IgD-negative memory B cell (primary cell): ENCODE results near the gene ARMC12. TPM values are rescaled to one million over a fixed set of nuclear protein-coding genes. Genes with fewer than 3 reads are reported as not detected.
A peak's percentile ranks its signal among the peaks of the same experiment; 100 is the strongest.
"Not testable (repeated sequence)": the region's sequence is repeated elsewhere in the genome, so short reads cannot be mapped to it uniquely, and the experiment has no call there.

ENCODE experiments used
- H3K27ac Mint-ChIP-seq, 3 donors: one replicate each; pipeline ENCODE4 v1.8.0; 2020 to 2022; ENCODE audit warnings: mild to moderate bottlenecking in 3 of 3, mixed read lengths in 3 of 3, moderate library complexity in 1 of 3
- H3K27me3 Mint-ChIP-seq: one replicate; pipeline ENCODE4 v1.8.0; 2021; ENCODE audit warnings: mixed read lengths
- H3K36me3 Mint-ChIP-seq: one replicate; pipeline ENCODE4 v1.8.0; 2020; ENCODE audit warnings: mild to moderate bottlenecking, mixed read lengths
- H3K4me1 Mint-ChIP-seq, 3 donors: one replicate each; pipeline ENCODE4 v1.8.0; 2020 to 2022; ENCODE audit warnings: mixed read lengths in 3 of 3, mild to moderate bottlenecking in 1 of 3
- H3K4me3 Mint-ChIP-seq, 4 donors: one replicate each; pipeline ENCODE4 v1.8.0; 2020 to 2022; ENCODE audit warnings: mild to moderate bottlenecking in 4 of 4, mixed read lengths in 4 of 4, moderate library complexity in 3 of 4
- H3K9me3 Mint-ChIP-seq, 3 donors: one replicate each; pipeline ENCODE4 v1.8.0; 2020 to 2021; ENCODE audit warnings: mixed read lengths in 3 of 3, mild to moderate bottlenecking in 1 of 3
- polyA plus RNA-seq: library from polyadenylated mRNA; unstranded; fragments of 300-500 nt; fragmentation: Illumina TruSeq; gene quantifications from one replicate; pipeline ENCODE4 v1.2.3, GENCODE V29; 2021

ARMC12 gene
- polyA plus RNA-seq, 1 donor from 2014 or later, result 0.39 TPM

DNA sequence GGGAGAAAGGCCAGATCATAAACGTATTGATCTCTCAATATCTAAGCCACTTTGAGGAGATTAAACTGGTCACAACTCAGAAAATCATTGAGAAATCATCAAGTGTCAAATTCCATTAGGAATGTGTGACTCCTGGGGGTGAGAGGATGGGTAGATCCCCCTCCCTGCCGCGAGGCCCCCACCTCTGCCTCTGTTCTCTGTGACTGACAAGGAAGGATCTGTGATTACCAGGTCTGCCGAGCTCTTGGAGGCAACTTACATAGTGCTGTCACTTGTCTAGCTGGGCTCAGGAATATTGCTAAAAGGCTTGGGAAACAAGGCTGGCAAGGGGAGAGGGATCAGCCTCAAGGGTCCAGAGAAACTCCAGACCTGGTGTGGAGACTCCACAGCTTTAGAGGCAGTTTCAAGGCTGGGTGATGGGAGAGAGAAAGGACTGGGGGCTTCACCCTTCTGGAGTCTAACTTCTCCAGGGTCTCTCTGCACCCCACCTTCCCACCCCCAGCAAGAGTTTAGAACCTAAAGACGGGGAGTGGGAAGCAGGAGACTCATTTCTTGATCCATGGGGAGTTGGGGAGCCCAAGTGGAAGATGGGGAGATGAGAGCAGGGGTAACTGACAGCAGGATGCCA is 11.6 kb upstream of the ARMC12 start:
- H3K27me3 Mint-ChIP-seq, result peaks cover 3% of the 10 kb centered on the region
- H3K4me1 Mint-ChIP-seq, result peaks cover 30 to 39% (median 31%) of the 10 kb centered on the region in 3 donors
- H3K36me3 Mint-ChIP-seq, result peaks cover 3% of the 10 kb centered on the region
- H3K9me3 Mint-ChIP-seq, result no peaks in the 10 kb centered on the region
- H3K27ac Mint-ChIP-seq, result peak overlapping the region in 1 of 3 donors; percentile 47
- H3K4me3 Mint-ChIP-seq, result peak overlapping the region in 1 of 4 donors; percentile 31

DNA sequence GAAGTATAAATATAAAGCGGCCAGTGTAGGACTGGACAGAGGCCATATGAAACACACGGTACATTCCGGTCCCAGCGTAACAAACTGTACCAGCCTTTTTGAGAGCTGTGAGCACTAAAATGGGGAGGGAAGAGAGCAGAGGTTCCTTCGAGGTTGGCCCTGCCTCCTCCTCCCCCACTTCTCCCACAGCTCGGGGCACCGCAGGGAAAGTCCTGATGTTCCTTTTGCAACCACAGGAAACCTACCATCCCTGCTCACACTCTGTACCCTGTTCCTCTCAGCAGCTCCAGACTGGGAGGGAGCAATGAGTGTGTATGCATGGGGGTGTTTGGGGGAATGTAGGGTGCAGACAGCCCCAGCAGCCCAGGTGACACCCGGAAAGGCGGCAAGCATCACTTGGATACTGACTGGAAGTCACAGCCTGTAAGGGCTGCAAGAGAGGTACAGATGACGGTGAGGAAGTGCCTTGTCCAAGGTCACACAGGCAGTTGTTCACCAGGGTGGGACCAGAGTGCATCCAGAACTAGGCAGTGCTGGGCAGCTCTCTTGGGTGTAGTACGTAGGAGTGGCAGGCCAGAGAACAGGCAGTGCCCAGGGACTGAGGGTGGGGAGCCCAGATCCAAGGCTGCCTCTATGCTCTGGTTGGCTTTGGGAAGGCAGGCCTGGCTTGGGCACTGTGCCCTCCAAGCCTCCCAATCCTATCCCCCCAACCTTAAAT is 11.0 kb upstream of the ARMC12 start:
- Mint-ChIP-seq H3K9me3 (no peaks in the 10 kb centered on the region), H3K4me3 (peak overlapping the region in 3 of 4 donors; percentile 57 to 85 (median 66)), H3K27ac (peak overlapping the region in 1 of 3 donors; percentile 47)

GRCh38 chr6:35727231-35727934 is 9.4 kb upstream of the ARMC12 start:
- Mint-ChIP-seq H3K27ac (peak overlapping the region in 2 of 3 donors; percentile 95), H3K27me3 (peaks cover 3% of the 10 kb centered on the region), H3K9me3 (no peaks in the 10 kb centered on the region), H3K36me3 (no peaks in the 10 kb centered on the region), H3K4me1 (peaks cover 27 to 37% (median 32%) of the 10 kb centered on the region in 3 donors), H3K4me3 (peak overlapping the region; percentile 57 to 87 (median 78))

More for the DNA sequence above, 11.0 kb upstream of the ARMC12 start:
- Mint-ChIP-seq H3K36me3 (peaks cover 3% of the 10 kb centered on the region), H3K4me1 (peaks cover 24 to 34% (median 25%) of the 10 kb centered on the region in 3 donors), H3K27me3 (peaks cover 3% of the 10 kb centered on the region)

DNA sequence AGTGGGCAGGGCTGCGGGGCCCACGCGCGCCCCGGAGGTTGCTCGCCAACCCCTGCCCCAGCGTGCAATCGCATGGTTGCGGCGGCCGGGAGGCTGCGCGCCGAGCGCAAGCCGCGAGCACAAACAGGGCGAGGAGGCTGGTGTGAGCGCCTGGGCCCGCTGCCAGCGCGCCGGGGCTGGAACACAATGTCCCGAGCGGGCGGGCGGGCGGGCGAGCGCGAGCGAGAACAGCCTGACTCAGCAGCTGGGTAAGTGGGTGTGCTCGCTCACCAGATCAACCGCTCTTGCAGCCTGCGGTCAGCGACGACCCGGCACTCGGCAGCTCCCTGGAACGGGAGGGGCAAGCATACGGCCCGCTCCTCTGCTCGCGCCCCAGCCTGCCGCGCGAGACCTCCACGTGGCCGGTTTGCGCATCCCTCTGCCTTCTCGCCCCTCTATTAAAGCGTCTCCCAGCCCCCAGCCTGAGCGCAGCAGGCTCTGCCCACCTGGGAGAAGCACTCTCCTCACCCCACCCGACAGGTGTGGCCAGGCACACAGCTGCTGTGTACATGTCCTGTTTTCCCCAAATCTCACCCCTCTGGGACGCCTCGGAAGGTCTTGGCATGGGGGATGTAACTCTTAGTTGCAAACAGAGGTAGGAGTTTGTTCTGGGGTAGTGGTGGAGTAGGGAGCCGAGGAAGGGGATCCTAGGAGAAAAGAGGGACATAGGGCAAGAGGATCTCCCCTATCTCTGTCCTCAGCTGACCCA is 8.7 kb upstream of the ARMC12 start:
- Mint-ChIP-seq H3K4me1 (peaks cover 31 to 41% (median 36%) of the 10 kb centered on the region in 3 donors), H3K27me3 (peaks cover 3% of the 10 kb centered on the region), H3K27ac (peak overlapping the region in 2 of 3 donors; percentile 81 to 95), H3K4me3 (peak overlapping the region; percentile 57 to 94 (median 87)), H3K36me3 (no peaks in the 10 kb centered on the region), H3K9me3 (no peaks in the 10 kb centered on the region)

DNA sequence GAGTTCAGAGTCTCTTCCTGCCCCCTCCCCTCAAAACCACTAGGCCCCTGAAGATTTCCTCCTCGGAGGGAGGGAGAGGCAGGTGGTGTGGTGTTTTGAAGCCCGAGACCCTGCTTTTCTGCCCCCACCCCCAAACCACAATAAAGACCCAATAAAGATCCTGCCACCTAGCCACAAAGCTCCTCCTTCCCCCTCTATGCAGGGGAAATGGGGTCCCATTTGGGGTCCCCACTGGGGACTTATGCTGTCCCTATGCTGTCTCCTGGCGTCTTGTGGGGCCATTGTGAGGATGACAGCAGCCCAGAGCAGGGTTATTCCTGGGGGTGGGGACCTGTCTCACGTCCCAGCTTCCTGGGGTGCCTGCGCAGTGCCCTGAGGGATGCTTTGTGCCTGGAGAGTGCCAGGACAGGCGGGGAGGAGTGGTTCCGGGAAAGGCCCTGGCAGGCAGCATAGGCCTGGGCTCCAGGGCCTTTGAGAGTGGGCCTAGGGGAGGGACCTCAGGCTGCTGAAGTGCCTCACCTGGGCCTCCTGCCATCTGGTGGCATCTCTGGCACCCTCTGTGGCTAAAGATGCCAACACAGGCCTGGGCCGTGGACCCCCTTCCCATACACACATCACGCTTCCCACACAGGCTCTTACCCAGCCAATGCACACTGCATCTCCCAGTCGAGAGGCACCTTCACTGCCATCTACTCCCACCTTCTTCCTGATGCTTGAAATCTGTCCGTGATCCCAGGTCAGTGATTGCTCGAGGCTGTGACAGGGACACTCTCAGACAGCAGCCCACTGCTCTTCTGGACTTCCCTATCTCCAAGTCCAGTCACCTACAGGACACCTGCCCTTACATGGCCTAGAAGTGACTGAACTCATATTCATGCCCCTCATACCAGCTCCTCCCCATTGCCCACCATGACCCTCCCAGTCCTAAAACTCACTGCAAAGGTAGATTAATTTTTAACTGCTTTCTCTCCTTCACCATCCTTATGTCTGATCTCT is 7.9 kb upstream of the ARMC12 start:
- H3K4me1 Mint-ChIP-seq, result peaks cover 33 to 41% (median 36%) of the 10 kb centered on the region in 3 donors
- peak overlapping the region; percentile 81 to 95 (median 86) for H3K27ac Mint-ChIP-seq
- H3K4me3 Mint-ChIP-seq, result peak overlapping the region; percentile 49 to 94 (median 75)
- H3K27me3 Mint-ChIP-seq, result peaks cover 3% of the 10 kb centered on the region
- H3K9me3 Mint-ChIP-seq, result no peaks in the 10 kb centered on the region
- H3K36me3 Mint-ChIP-seq, result no peaks in the 10 kb centered on the region

DNA sequence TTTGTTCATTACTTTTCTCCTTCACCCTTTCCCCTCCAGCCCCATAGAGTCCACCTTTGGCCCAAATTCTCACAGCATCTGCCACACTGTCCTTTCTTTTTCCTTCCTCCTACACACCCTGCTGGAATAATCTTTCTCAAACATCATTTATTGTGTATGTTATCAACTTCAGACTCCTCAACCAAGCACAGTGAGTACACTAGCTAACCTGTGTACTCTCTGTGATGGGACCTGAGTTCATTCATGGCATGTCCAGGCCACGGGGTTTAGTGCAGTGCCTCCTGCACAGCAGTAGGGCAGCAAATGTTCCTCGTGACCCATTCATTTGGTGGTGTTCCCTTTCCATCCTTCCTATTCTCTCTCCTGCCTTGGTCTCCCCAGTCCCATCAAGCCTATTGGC is 7.1 kb upstream of the ARMC12 start:
- Mint-ChIP-seq H3K36me3 (no peaks in the 10 kb centered on the region), H3K27me3 (peaks cover 3% of the 10 kb centered on the region), H3K4me3 (peak overlapping the region in 3 of 4 donors; percentile 12 to 57 (median 49)), H3K4me1 (peaks cover 33 to 41% (median 34%) of the 10 kb centered on the region in 3 donors), H3K9me3 (no peaks in the 10 kb centered on the region), H3K27ac (peak overlapping the region; percentile 81 to 95 (median 86))

DNA sequence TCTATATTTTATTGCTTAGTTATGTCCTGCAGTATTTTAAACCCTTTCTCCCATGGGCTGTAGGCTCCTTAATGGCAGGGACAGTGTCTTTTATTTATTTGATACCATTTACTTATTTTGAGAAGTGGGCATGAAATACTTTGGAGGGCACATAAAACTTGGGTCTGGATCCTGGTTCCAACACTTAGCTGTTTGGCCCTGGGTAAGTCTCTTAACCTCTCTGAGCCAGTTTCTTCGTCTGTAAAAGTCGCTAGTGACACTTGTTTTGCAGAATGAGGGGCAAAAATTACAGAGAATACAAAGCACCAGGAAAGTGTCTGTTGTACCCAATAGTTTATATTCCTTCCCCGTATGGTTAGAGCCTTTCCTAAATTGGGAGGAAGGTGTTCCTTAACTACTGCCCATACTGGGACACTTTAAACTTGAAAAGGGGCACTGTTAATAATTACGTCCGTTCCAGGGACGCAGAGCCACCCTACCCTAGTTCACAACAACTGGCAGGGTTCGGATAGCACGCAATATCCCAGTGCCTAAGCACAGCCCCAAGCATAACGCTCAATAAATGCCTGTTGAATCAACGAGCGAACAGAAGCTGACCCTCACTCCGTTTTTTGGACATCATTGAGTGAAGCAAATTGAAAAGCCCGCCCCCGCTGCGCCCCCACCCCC is 6.0 kb upstream of the ARMC12 start:
- H3K4me1 Mint-ChIP-seq, result peaks cover 31 to 44% (median 37%) of the 10 kb centered on the region in 3 donors
- no peaks in the 10 kb centered on the region for H3K9me3 Mint-ChIP-seq
- peaks cover 3% of the 10 kb centered on the region for H3K27me3 Mint-ChIP-seq
- peak overlapping the region; percentile 86 to 98 (median 91) for H3K4me3 Mint-ChIP-seq
- peak overlapping the region; percentile 86 to 98 (median 95) for H3K27ac Mint-ChIP-seq
- no peaks in the 10 kb centered on the region for H3K36me3 Mint-ChIP-seq

GRCh38 chr6:35731414-35731735 is 5.5 kb upstream of the ARMC12 start:
- H3K36me3 Mint-ChIP-seq, result no peaks in the 10 kb centered on the region
- peak overlapping the region; percentile 86 to 98 (median 91) for H3K4me3 Mint-ChIP-seq
- peaks cover 36 to 48% (median 42%) of the 10 kb centered on the region in 3 donors for H3K4me1 Mint-ChIP-seq
- no peaks in the 10 kb centered on the region for H3K9me3 Mint-ChIP-seq
- H3K27ac Mint-ChIP-seq, result peak overlapping the region; percentile 95 to 98 (median 95)
- peaks cover 3% of the 10 kb centered on the region for H3K27me3 Mint-ChIP-seq

GRCh38 chr6:35731736-35732532 is 4.9 kb upstream of the ARMC12 start:
- H3K36me3 Mint-ChIP-seq, result no peaks in the 10 kb centered on the region
- peak overlapping the region; percentile 95 to 98 (median 95) for H3K27ac Mint-ChIP-seq
- peak overlapping the region; percentile 86 to 98 (median 91) for H3K4me3 Mint-ChIP-seq
- no peaks in the 10 kb centered on the region for H3K27me3 Mint-ChIP-seq
- H3K9me3 Mint-ChIP-seq, result no peaks in the 10 kb centered on the region
- peaks cover 32 to 44% (median 41%) of the 10 kb centered on the region in 3 donors for H3K4me1 Mint-ChIP-seq

DNA sequence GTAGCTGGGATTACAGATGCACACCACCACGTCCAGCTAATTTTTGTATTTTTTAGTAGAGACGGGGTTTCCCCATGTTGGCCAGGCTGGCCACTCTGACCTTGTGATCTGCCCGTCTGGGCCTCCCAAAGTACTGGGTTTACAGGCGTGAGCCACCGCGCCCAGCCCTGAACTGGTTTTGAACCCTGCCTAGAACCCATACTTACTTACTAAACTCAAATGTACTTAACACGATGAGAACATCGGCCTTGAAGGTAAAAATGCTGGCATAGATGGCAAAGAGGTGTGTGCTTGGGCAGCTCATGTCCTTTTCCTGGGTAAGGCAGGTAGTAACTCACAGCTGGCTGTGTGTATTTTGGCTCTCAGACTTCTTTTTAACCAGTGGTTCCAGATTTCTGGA is 3.2 kb upstream of the ARMC12 start:
- Mint-ChIP-seq H3K27me3 (no peaks in the 10 kb centered on the region), H3K36me3 (no peaks in the 10 kb centered on the region), H3K27ac (peak overlapping the region in 1 of 3 donors; percentile 95), H3K4me1 (peaks cover 31 to 37% (median 37%) of the 10 kb centered on the region in 3 donors), H3K4me3 (peak overlapping the region in 1 of 4 donors; percentile 21), H3K9me3 (no peaks in the 10 kb centered on the region)

DNA sequence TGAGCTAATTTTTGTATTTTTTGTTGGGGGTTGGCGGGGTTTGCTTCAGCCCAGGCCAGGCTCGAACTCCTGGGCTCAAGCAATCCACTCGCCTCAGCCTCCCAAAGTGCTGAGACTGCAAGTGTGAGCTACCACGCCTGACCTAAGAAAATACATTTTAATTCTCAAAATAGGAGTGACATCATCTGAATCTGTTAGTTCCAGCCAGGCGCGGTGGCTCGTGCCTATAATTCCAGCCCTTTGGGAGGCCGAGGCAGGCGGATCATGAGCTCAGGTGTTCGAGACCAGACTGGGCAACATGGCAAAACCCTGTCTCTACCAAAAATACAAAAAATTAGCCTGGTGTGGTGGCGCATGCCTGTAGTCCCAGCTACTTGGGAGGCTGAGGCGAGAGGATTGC is 2.5 kb upstream of the ARMC12 start:
- H3K27me3 Mint-ChIP-seq, H3K9me3 Mint-ChIP-seq, H3K4me3 Mint-ChIP-seq, H3K36me3 Mint-ChIP-seq: not testable (repeated sequence)
- Mint-ChIP-seq H3K27ac (peak overlapping the region in 1 of 3 donors; percentile 91), H3K4me1 (peaks cover 30 to 31% (median 31%) of the 10 kb centered on the region in 3 donors)

GRCh38 chr6:35735452-35735851 is 1.4 kb upstream of the ARMC12 start:
- Mint-ChIP-seq H3K27ac (peak overlapping the region in 1 of 3 donors; percentile 91), H3K27me3 (no peaks in the 10 kb centered on the region), H3K36me3 (no peaks in the 10 kb centered on the region), H3K4me1 (peaks cover 23 to 29% (median 24%) of the 10 kb centered on the region in 3 donors), H3K9me3 (no peaks in the 10 kb centered on the region), H3K4me3 (no peak overlapping the region)
